ENCODE results near the gene KLHL29. TPM values are rescaled to one million over a fixed set of nuclear protein-coding genes. Genes with fewer than 3 reads are reported as not detected.

KLHL29 gene
- total and polyA plus RNA-seq, 2 experiments from 2014 or later = 3.8 to 9.9 TPM

DNA sequence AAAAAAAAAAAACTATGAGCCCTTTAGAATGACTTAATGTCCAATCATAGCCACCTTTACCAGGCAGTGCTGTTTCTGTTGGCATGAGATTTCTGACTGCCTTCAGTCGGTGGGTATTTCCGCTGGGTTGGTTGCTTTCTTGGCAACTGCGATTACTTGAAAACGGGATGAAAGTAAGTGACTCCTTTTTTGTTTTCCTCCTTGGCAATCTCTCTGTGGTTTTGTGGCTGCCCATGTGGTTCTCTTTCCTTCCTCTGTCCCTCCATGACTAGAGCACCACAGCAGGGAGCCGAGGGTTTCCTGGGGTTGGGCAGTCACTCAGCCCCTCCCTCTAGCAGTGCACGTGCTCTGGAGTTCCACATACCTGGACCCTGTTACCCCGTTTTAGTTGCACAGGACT lies 112.1 kb downstream of the KLHL29 start:
- H3K27ac ChIP-seq = no peak overlapping the region
- H2AFZ ChIP-seq = no peak overlapping the region
- H4K20me1 ChIP-seq (ENCODE audit: insufficient read depth, poor library complexity, severe bottlenecking) = no peaks in the 10 kb centered on the region
- H3K9me3 ChIP-seq (ENCODE audit: low read depth) = no peaks in the 10 kb centered on the region
- no peaks in the 10 kb centered on the region for H3K27me3 ChIP-seq
- no peaks in the 10 kb centered on the region for H3K9me2 ChIP-seq (replicated peaks; ENCODE audit: insufficient read depth)
- H3K79me2 ChIP-seq = no peaks in the 10 kb centered on the region
- 70% methylated on average over 7 of the region's 7 CpGs for WGBS (ENCODE audit: low lambda C conversion rate, missing lambda C conversion rate)
- H3K4me2 ChIP-seq = no peak overlapping the region
- peaks cover 7% of the 10 kb centered on the region for H3K4me1 ChIP-seq (ENCODE audit: insufficient read depth)
- no peak for TF ChIP-seq EZH2 (IDR thresholded peaks at IDR 0.05; ENCODE audit: borderline replicate concordance)
- no peak for TF ChIP-seq EZH2phosphoT487 (IDR thresholded peaks at IDR 0.05; ENCODE audit: low read depth, severe bottlenecking, unreplicated experiment)
- TF ChIP-seq, protein P1, sequence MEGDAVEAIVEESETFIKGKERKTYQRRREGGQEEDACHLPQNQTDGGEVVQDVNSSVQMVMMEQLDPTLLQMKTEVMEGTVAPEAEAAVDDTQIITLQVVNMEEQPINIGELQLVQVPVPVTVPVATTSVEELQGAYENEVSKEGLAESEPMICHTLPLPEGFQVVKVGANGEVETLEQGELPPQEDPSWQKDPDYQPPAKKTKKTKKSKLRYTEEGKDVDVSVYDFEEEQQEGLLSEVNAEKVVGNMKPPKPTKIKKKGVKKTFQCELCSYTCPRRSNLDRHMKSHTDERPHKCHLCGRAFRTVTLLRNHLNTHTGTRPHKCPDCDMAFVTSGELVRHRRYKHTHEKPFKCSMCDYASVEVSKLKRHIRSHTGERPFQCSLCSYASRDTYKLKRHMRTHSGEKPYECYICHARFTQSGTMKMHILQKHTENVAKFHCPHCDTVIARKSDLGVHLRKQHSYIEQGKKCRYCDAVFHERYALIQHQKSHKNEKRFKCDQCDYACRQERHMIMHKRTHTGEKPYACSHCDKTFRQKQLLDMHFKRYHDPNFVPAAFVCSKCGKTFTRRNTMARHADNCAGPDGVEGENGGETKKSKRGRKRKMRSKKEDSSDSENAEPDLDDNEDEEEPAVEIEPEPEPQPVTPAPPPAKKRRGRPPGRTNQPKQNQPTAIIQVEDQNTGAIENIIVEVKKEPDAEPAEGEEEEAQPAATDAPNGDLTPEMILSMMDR (IDR thresholded peaks at IDR 0.05; ENCODE audit: poor library complexity) = no peak
- H3K4me3 ChIP-seq = no peak overlapping the region
- no peak for DNase-seq (ENCODE audit: low spot score)
- H3K36me3 ChIP-seq (replicated peaks; ENCODE audit: insufficient read depth, low read depth) = no peaks in the 10 kb centered on the region

DNA sequence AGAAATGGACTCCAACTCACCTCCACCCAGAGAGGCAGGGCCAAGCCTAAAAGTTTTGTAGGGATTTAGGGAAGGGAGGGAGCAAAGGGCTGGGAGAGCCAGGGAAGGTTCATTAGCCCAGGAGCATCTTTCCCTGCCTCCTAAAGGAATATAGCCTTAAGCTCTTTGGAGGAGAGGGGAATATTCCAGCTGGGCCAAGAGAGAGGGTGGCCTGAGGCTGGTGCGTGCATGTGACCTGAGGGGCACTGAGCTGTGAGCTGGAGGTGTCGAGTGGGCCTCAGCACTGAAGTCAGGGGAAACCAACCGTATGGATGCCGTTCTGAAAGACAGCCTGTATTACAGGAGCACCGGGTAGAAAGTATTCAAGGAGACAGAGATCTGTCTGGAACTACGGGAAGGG lies 112.6 kb downstream of the KLHL29 start:
- Histone ChIP-seq H4K20me1 (ENCODE audit: insufficient read depth, poor library complexity, severe bottlenecking) (no peaks in the 10 kb centered on the region), H3K36me3 (replicated peaks; ENCODE audit: insufficient read depth, low read depth) (no peaks in the 10 kb centered on the region), H3K9me2 (replicated peaks; ENCODE audit: insufficient read depth) (no peaks in the 10 kb centered on the region), H3K27me3 (no peaks in the 10 kb centered on the region), H3K4me1 (ENCODE audit: insufficient read depth) (peaks cover 7% of the 10 kb centered on the region), H3K4me3 (no peak overlapping the region), H3K9me3 (ENCODE audit: low read depth) (no peaks in the 10 kb centered on the region), H3K79me2 (no peaks in the 10 kb centered on the region), H3K27ac (no peak overlapping the region), H3K4me2 (no peak overlapping the region), H2AFZ (no peak overlapping the region)
- TF ChIP-seq EZH2 (IDR thresholded peaks at IDR 0.05; ENCODE audit: borderline replicate concordance) = no peak
- TF ChIP-seq, protein P1 (IDR thresholded peaks at IDR 0.05; ENCODE audit: poor library complexity) = no peak
- no peak for TF ChIP-seq EZH2phosphoT487 (IDR thresholded peaks at IDR 0.05; ENCODE audit: low read depth, severe bottlenecking, unreplicated experiment)
- no peak for DNase-seq (ENCODE audit: low spot score)
- WGBS (ENCODE audit: low lambda C conversion rate, missing lambda C conversion rate) = 75% methylated on average over 6 of the region's 6 CpGs

DNA sequence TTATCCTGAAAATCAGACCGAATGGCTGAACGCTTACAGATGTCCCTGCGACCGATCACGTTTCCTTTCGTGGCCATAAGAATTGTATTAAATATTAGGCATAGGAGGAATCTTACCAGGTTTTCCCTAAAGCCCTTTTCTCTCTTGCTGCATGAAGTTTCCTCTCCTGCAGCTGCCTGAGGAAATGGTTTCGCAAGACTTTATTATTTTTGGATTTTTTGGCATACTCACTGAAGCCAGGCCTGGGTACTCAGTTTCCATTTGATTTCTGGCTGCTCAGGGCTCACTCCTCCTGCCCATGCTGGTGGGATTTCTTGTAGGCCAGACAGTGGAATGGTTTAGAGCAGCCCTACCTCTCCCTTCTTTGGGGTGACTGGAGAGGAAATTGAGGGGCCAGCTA lies 114.0 kb downstream of the KLHL29 start:
- Histone ChIP-seq H3K4me1 (ENCODE audit: insufficient read depth) (no peaks in the 10 kb centered on the region), H3K79me2 (no peaks in the 10 kb centered on the region), H3K4me2 (no peak overlapping the region), H3K9me3 (ENCODE audit: low read depth) (no peaks in the 10 kb centered on the region), H3K27ac (no peak overlapping the region), H3K36me3 (replicated peaks; ENCODE audit: insufficient read depth, low read depth) (no peaks in the 10 kb centered on the region), H3K9me2 (replicated peaks; ENCODE audit: insufficient read depth) (no peaks in the 10 kb centered on the region), H3K4me3 (no peak overlapping the region), H2AFZ (no peak overlapping the region), H3K27me3 (no peaks in the 10 kb centered on the region), H4K20me1 (ENCODE audit: insufficient read depth, poor library complexity, severe bottlenecking) (no peaks in the 10 kb centered on the region)
- WGBS (ENCODE audit: low lambda C conversion rate, missing lambda C conversion rate) = 91% methylated on average over 7 of the region's 7 CpGs
- no peak for DNase-seq (ENCODE audit: low spot score)
- TF ChIP-seq, protein P1 (IDR thresholded peaks at IDR 0.05; ENCODE audit: poor library complexity) = no peak
- TF ChIP-seq EZH2phosphoT487 (IDR thresholded peaks at IDR 0.05; ENCODE audit: low read depth, severe bottlenecking, unreplicated experiment) (no peak), EZH2 (IDR thresholded peaks at IDR 0.05; ENCODE audit: borderline replicate concordance) (no peak)

DNA sequence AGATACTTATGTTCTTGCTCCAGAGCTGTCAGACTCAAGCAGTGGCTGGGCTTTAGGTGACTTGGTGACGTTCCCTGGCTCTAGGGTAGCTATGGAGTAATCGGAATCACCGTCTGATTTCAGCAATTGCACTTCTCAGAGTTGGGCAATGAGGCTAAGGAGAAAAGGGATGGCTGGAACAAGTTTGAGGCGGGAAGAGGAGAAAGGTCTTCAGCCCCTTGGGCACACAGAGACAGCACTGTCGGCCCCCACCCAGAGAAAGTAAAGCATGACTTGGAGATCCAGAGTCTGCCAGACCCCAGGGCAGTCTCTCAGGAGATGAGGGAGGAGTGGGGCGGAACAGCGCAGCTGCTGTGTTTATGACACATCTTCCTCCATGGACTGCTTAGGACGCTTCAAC lies 114.5 kb downstream of the KLHL29 start:
- 94% methylated on average over 8 of the region's 8 CpGs for WGBS (ENCODE audit: low lambda C conversion rate, missing lambda C conversion rate)
- no peak overlapping the region for H2AFZ ChIP-seq

More for the DNA sequence above, 114.5 kb downstream of the KLHL29 start:
- H3K9me2 ChIP-seq (replicated peaks; ENCODE audit: insufficient read depth) = no peaks in the 10 kb centered on the region
- DNase-seq (ENCODE audit: low spot score) = no peak
- H3K27ac ChIP-seq = no peak overlapping the region
- no peaks in the 10 kb centered on the region for H3K79me2 ChIP-seq
- no peak overlapping the region for H3K4me2 ChIP-seq
- no peaks in the 10 kb centered on the region for H3K4me1 ChIP-seq (ENCODE audit: insufficient read depth)
- H3K9me3 ChIP-seq (ENCODE audit: low read depth) = no peaks in the 10 kb centered on the region
- H3K27me3 ChIP-seq = no peaks in the 10 kb centered on the region
- TF ChIP-seq, protein P1 (IDR thresholded peaks at IDR 0.05; ENCODE audit: poor library complexity) = no peak
- TF ChIP-seq EZH2phosphoT487 (IDR thresholded peaks at IDR 0.05; ENCODE audit: low read depth, severe bottlenecking, unreplicated experiment) (no peak), EZH2 (IDR thresholded peaks at IDR 0.05; ENCODE audit: borderline replicate concordance) (no peak)
- H3K36me3 ChIP-seq (replicated peaks; ENCODE audit: insufficient read depth, low read depth) = no peaks in the 10 kb centered on the region
- H4K20me1 ChIP-seq (ENCODE audit: insufficient read depth, poor library complexity, severe bottlenecking) = no peaks in the 10 kb centered on the region
- H3K4me3 ChIP-seq = no peak overlapping the region

Data from hepatocyte (in vitro differentiated cells).